PC-9 (cell line): ENCODE data around the gene IQGAP3.

ENCODE experiments used
- EZH2 ChIP-seq: fragments of 200-600 bp; sonication (generic); IDR thresholded peaks from 2 replicates; pipeline ENCODE4 v1.8.0; 2017; ENCODE audit warnings: antibody characterized with exemption, low read depth
- TF ChIP-seq, protein P1 (sequence below): fragments of 200-600 bp; sonication (generic); conservative IDR thresholded peaks from 2 replicates; pipeline ENCODE4 v1.6.1; 2017; ENCODE audit warnings: mixed run types, antibody characterized with exemption, mild to moderate bottlenecking, moderate library complexity

GRCh38 chr1:156488566-156489165 lies 83.7 kb downstream of the IQGAP3 start:
- TF ChIP-seq, protein P1, sequence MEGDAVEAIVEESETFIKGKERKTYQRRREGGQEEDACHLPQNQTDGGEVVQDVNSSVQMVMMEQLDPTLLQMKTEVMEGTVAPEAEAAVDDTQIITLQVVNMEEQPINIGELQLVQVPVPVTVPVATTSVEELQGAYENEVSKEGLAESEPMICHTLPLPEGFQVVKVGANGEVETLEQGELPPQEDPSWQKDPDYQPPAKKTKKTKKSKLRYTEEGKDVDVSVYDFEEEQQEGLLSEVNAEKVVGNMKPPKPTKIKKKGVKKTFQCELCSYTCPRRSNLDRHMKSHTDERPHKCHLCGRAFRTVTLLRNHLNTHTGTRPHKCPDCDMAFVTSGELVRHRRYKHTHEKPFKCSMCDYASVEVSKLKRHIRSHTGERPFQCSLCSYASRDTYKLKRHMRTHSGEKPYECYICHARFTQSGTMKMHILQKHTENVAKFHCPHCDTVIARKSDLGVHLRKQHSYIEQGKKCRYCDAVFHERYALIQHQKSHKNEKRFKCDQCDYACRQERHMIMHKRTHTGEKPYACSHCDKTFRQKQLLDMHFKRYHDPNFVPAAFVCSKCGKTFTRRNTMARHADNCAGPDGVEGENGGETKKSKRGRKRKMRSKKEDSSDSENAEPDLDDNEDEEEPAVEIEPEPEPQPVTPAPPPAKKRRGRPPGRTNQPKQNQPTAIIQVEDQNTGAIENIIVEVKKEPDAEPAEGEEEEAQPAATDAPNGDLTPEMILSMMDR = no peak
- TF ChIP-seq EZH2 = no peak
